Karpas-422 (cell line): ENCODE data around the gene PPP2R5D. TPM values are rescaled to one million over a fixed set of nuclear protein-coding genes. Genes with fewer than 3 reads are reported as not detected.

Source experiments
- DNase-seq: peaks from one replicate; pipeline ENCODE4 v3.0.0-alpha.2; 2015
- H2AFZ ChIP-seq: fragments of 200-600 bp; sonication (generic); 2 replicates; pipeline ENCODE4 v1.6.1; 2014; ENCODE audit warnings: antibody characterized with exemption, low read length, mixed read lengths
- H3K27ac ChIP-seq: fragments of 200-600 bp; sonication (generic); 2 replicates; pipeline ENCODE4 v1.5.1; 2014; ENCODE audit warnings: mild to moderate bottlenecking, low read length, moderate library complexity
- H3K27me3 ChIP-seq: fragments of 200-600 bp; sonication (generic); 2 replicates; pipeline ENCODE4 v1.6.1; 2014; ENCODE audit warnings: low read length, mixed read lengths
- H3K36me3 ChIP-seq: fragments of 200-600 bp; sonication (generic); 2 replicates; pipeline ENCODE4 v1.6.1; 2014; ENCODE audit warnings: low read length, mixed read lengths; ENCODE audit not compliant: insufficient read depth
- H3K4me1 ChIP-seq: fragments of 200-600 bp; sonication (generic); 2 replicates; pipeline ENCODE4 v1.6.1; 2014; ENCODE audit warnings: mild to moderate bottlenecking, low read length, mixed read lengths
- H3K4me2 ChIP-seq: fragments of 200-600 bp; sonication (generic); 2 replicates; pipeline ENCODE4 v1.6.1; 2014; ENCODE audit warnings: low read length, low read depth, mild to moderate bottlenecking; ENCODE audit not compliant: poor library complexity, severe bottlenecking
- H3K4me3 ChIP-seq: fragments of 200-600 bp; sonication (generic); 2 replicates; pipeline ENCODE4 v1.5.1; 2014; ENCODE audit warnings: mild to moderate bottlenecking, antibody characterized with exemption, low read length, mixed read lengths
- H3K79me2 ChIP-seq: fragments of 200-600 bp; sonication (generic); 2 replicates; pipeline ENCODE4 v1.6.1; 2014; ENCODE audit warnings: mild to moderate bottlenecking, low read length, mixed read lengths
- H3K9ac ChIP-seq: fragments of 200-600 bp; sonication (generic); 2 replicates; pipeline ENCODE4 v1.6.0; 2014; ENCODE audit warnings: low read length
- H3K9me2 ChIP-seq: fragments of 200-600 bp; sonication (generic), shearing (Covaris generic); replicated peaks from 2 replicates; pipeline ENCODE4 v1.6.0; 2014; ENCODE audit warnings: mild to moderate bottlenecking, low read length, moderate library complexity; ENCODE audit not compliant: insufficient read depth
- H3K9me3 ChIP-seq: fragments of 300-700, 200-600 bp; sonication (generic); 2 replicates; pipeline ENCODE4 v1.6.1; 2014; ENCODE audit warnings: low read length, mixed read lengths
- H4K20me1 ChIP-seq: fragments of 200-600 bp; sonication (generic); 2 replicates; pipeline ENCODE4 v1.6.1; 2014; ENCODE audit warnings: mild to moderate bottlenecking, antibody characterized with exemption, low read length, low read depth; ENCODE audit not compliant: insufficient read depth
- total RNA-seq: library from RNA; depleted of rRNA; stranded (reverse); fragments of >200 nt; shearing (Covaris generic); gene quantifications from 2 replicates; pipeline ENCODE4 v1.2.3, GENCODE V29; 2014; ENCODE audit warnings: low replicate concordance; rRNA removed

PPP2R5D gene
- total RNA-seq, 1 experiment from 2014 or later = 34.8 TPM

DNA sequence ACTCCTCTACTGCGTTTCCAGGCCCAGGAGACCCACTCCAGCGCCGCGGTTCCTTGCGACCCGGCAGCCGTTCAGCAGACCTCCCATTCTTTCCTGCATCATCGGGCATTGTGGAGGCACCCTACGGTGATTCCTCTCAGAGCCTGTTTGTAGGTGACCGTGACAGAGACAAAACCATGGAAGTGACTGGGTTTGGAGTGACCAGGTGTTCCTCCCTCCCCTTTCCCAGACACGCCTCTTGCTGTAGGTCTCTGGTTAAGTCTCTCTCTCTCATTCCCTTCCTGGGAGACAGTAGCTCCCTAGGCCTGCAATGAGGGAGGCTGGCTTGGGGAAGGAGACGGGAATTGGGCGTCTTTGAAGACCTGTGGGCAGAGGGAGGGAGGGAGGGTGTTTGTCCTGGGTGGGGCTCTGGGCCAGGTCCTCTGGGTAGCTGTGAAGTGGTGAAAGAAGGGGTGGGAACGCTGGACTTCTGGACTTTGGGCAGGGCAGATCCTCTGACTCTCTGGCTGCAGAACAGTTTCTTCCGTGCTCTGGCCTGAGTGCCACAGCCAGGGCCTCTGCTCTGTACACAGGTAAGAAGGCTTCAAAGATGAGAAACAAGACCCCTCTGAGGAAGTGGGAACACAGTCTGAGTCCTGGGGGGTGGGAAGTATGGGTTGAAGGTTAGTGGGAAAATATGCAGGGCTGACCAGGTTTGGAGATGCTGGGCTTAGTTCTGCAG is 75.8 kb downstream of the PPP2R5D start:
- peak overlapping the region; percentile 87 for H3K9ac ChIP-seq
- H4K20me1 ChIP-seq = no peaks in the 10 kb centered on the region
- H3K27me3 ChIP-seq = no peaks in the 10 kb centered on the region
- no peak for DNase-seq
- no peak overlapping the region for H3K27ac ChIP-seq
- no peaks in the 10 kb centered on the region for H3K9me2 ChIP-seq
- H3K4me2 ChIP-seq = peak overlapping the region; percentile 98
- 0 out of 2 replicates have a peak, but pooled peaks cover 5% of the 10 kb centered on the region for H3K36me3 ChIP-seq
- H3K4me3 ChIP-seq = peak overlapping the region; percentile 97
- H3K4me1 ChIP-seq = peaks cover 22% of the 10 kb centered on the region
- H3K9me3 ChIP-seq = no peaks in the 10 kb centered on the region
- H3K79me2 ChIP-seq = peaks cover 27% of the 10 kb centered on the region
- H2AFZ ChIP-seq = peak overlapping the region; percentile 92

DNA sequence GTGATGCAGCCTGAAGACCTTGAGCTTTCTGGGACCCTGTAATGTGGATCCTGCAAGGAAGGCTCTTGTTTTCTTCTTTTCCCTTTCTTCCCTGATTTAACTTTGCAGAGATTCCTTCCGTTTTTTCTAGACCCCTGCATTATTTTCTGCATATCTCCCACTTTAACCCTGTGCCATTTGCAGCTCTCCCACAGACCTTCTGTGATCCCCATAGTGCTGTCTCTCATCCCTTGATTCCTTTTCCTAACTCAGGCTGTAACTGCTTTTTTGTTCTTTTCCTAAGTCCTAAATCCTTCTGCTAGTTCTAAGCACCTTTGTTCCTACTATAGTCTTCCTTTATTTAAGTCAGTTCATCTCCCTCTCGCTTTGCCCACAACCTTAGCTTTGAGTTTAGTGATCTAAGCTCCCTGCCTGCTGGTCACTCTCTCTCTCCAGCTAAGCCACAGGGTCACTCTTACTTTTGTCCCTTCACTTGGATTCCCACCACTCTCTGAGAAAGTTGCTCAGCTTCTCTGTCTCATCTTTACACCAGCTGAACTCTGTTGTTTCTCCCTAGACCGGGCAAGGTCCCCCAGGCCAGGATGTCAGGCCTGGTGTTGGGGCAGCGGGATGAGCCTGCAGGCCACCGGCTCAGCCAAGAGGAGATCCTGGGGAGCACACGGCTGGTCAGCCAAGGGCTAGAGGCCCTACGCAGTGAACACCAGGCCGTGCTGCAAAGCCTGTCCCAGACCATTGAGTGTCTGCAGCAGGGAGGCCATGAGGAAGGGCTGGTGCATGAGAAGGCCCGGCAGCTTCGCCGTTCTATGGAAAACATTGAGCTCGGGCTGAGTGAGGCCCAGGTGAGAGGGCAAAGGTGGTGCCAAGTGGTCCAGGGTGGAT is 76.6 kb downstream of the PPP2R5D start:
- Histone ChIP-seq H3K36me3 (0 out of 2 replicates have a peak, but pooled peaks cover 2% of the 10 kb centered on the region), H3K4me3 (peak overlapping the region; percentile 97; the same call in 1 of the 2 replicates), H3K27me3 (no peaks in the 10 kb centered on the region), H3K4me1 (peaks cover 22% of the 10 kb centered on the region), H2AFZ (no peak overlapping the region), H3K9ac (peak overlapping the region; percentile 87), H3K4me2 (peak overlapping the region; percentile 98), H3K9me3 (no peaks in the 10 kb centered on the region), H3K79me2 (peaks cover 27% of the 10 kb centered on the region), H4K20me1 (no peaks in the 10 kb centered on the region), H3K27ac (no peak overlapping the region), H3K9me2 (no peaks in the 10 kb centered on the region)
- DNase-seq = no peak

DNA sequence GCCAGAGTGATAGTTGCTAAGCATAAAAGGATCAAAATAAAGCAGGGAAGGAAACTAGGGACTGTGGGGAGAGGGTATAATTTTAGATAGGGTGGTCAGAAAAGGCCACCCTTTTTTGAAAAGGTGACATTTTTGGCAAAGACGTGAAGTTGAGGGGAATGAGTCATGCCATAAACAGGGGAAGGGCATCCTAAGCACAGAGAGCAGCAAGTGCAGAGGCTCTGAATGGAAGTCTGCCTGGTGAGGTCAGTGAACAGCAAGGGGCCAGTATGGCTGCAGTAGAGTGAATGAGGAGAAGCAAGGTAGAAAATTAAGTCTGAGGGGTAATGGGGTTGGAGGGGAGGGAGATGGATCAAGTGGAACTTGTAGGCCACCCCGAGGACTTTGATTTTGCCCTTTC is 77.5 kb downstream of the PPP2R5D start:
- Histone ChIP-seq H3K9ac (no peak overlapping the region), H3K9me3 (no peaks in the 10 kb centered on the region), H3K27ac (no peak overlapping the region), H2AFZ (no peak overlapping the region), H3K79me2 (peaks cover 27% of the 10 kb centered on the region), H3K36me3 (no peaks in the 10 kb centered on the region), H4K20me1 (no peaks in the 10 kb centered on the region), H3K9me2 (no peaks in the 10 kb centered on the region), H3K4me2 (no peak overlapping the region), H3K27me3 (no peaks in the 10 kb centered on the region), H3K4me3 (no peak overlapping the region), H3K4me1 (peaks cover 22% of the 10 kb centered on the region)
- DNase-seq = no peak

Other genes with a start within 250 kb of the PPP2R5D start
- gene TBCC, start 238.5 kb upstream of the PPP2R5D start, total RNA-seq = 154 and 205 TPM in 2 replicates
- 8.8 and 16.8 TPM in 2 replicates for gene BICRAL, start 202.5 kb upstream of the PPP2R5D start, total RNA-seq
- 97.6 and 104 TPM in 2 replicates for gene RPL7L1, start 105.0 kb upstream of the PPP2R5D start, total RNA-seq
- not detected in 2 replicates for gene PTCRA, start 68.5 kb upstream of the PPP2R5D start, total RNA-seq
- gene CNPY3, start 55.1 kb upstream of the PPP2R5D start, total RNA-seq = 33.7 and 65.4 TPM in 2 replicates
- 0.48 and 0.76 TPM in 2 replicates for gene GNMT, start 23.8 kb upstream of the PPP2R5D start, total RNA-seq
- 16.7 and 34.2 TPM in 2 replicates for gene PEX6, start 5.4 kb upstream of the PPP2R5D start, total RNA-seq
- gene MEA1, start 29.4 kb downstream of the PPP2R5D start, total RNA-seq = 51.7 and 113 TPM in 2 replicates
- gene KLHDC3, start 29.7 kb downstream of the PPP2R5D start, total RNA-seq = 53.7 and 81.1 TPM in 2 replicates
- 31.5 and 46.2 TPM in 2 replicates for gene RRP36, start 37.1 kb downstream of the PPP2R5D start, total RNA-seq
- 20.2 and 22.2 TPM in 2 replicates for gene CUL7, start 69.3 kb downstream of the PPP2R5D start, total RNA-seq
- 21.3 and 40.9 TPM in 2 replicates for gene MRPL2, start 74.9 kb downstream of the PPP2R5D start, total RNA-seq
- gene KLC4, start 75.1 kb downstream of the PPP2R5D start, total RNA-seq = 13.8 and 29.3 TPM in 2 replicates
- 3.3 and 5.3 TPM in 2 replicates for gene PTK7, start 91.7 kb downstream of the PPP2R5D start, total RNA-seq
- 27.4 and 42.5 TPM in 2 replicates for gene SRF, start 186.7 kb downstream of the PPP2R5D start, total RNA-seq
- gene CUL9, start 197.6 kb downstream of the PPP2R5D start, total RNA-seq = 34.9 and 64.6 TPM in 2 replicates
- 59.0 and 157 TPM in 2 replicates for gene DNPH1, start 244.9 kb downstream of the PPP2R5D start, total RNA-seq